ENCODE results near the gene PLCB1. TPM values are rescaled to one million over a fixed set of nuclear protein-coding genes. Genes with fewer than 3 reads are reported as not detected.
"Not testable (repeated sequence)": the region's sequence is repeated elsewhere in the genome, so short reads cannot be mapped to it uniquely, and the experiment has no call there.

PLCB1 gene
- total and polyA plus RNA-seq, 2 experiments from 2014 or later: 8.0 to 17.6 TPM

DNA sequence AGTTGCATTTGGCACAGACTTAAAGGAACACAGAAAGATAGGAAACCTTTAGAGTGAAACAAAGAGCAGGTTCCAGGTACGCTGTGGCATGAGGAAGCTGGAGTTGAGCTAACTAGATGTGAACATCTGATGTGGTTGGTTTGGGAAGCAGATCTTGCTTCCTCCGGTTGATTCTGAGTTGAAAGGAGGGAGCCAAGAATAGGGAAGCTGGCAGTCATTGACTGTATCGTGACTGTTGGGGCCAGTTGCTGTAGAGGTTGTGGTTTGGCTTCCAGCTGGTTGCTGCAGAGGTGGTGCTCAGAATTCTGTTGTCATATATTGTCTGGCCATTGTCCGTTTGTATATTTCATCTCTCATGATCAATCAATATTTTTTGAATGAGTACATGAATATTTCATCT is 325.9 kb downstream of the PLCB1 start:
- no peak for DNase-seq (ENCODE audit: low read depth in 1 of 2, low spot score in 1 of 2)
- no peak overlapping the region for H3K27ac ChIP-seq
- H3K4me1 ChIP-seq (ENCODE audit: low read depth): no peaks in the 10 kb centered on the region
- no peaks in the 10 kb centered on the region for H3K27me3 ChIP-seq
- TF ChIP-seq, protein P1, sequence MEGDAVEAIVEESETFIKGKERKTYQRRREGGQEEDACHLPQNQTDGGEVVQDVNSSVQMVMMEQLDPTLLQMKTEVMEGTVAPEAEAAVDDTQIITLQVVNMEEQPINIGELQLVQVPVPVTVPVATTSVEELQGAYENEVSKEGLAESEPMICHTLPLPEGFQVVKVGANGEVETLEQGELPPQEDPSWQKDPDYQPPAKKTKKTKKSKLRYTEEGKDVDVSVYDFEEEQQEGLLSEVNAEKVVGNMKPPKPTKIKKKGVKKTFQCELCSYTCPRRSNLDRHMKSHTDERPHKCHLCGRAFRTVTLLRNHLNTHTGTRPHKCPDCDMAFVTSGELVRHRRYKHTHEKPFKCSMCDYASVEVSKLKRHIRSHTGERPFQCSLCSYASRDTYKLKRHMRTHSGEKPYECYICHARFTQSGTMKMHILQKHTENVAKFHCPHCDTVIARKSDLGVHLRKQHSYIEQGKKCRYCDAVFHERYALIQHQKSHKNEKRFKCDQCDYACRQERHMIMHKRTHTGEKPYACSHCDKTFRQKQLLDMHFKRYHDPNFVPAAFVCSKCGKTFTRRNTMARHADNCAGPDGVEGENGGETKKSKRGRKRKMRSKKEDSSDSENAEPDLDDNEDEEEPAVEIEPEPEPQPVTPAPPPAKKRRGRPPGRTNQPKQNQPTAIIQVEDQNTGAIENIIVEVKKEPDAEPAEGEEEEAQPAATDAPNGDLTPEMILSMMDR (IDR thresholded peaks at IDR 0.05; ENCODE audit: low read depth, low read length): no peak
- no peak overlapping the region for H3K4me3 ChIP-seq
- no peaks in the 10 kb centered on the region for H3K9me3 ChIP-seq (ENCODE audit: low read depth)
- H3K36me3 ChIP-seq: no peaks in the 10 kb centered on the region

DNA sequence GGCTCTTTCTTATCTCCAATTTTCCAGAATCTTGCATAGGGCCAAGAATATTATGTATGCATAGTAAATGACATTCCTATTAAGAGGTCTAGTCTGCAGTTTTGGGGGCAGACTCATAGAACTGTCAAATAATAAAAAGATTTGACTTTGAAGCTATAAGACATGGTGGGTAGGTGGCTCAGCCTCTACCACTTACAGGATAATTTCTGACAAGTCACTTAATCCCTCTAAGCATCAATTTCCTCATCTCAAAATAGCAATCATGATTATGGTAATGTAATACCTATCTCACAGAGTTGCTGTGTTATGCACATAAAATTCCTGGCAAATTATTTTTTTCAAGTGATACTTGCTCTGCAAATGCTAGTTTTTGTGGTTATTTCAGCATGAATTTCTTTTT is 329.1 kb downstream of the PLCB1 start:
- H3K27ac ChIP-seq: no peak overlapping the region
- H3K4me1 ChIP-seq (ENCODE audit: low read depth): no peaks in the 10 kb centered on the region
- DNase-seq (ENCODE audit: low read depth in 1 of 2, low spot score in 1 of 2): no peak
- no peak overlapping the region for H3K4me3 ChIP-seq
- H3K27me3 ChIP-seq: no peaks in the 10 kb centered on the region
- H3K36me3 ChIP-seq: no peaks in the 10 kb centered on the region
- H3K9me3 ChIP-seq (ENCODE audit: low read depth): no peaks in the 10 kb centered on the region
- TF ChIP-seq, protein P1 (IDR thresholded peaks at IDR 0.05; ENCODE audit: low read depth, low read length): no peak

DNA sequence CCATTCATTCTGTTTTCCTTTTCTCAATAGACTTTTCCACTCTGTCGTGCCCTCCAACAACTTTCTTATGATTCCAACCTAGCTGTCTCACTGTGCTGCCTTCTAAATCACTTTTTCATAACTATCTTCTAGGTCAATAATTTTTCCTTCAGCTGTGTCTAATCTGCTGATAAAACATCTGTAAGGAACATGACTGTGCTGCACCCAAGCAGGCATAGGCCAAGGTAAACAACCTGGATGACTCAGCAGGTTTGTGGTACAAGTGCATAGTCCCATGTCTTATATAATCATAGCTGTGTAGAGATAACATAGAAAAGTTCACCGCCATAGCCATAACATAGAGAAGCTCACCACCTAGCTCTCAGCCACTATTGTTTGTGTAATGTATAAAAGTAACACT is 332.3 kb downstream of the PLCB1 start:
- Histone ChIP-seq H3K27me3 (no peaks in the 10 kb centered on the region), H3K4me3 (no peak overlapping the region), H3K4me1 (ENCODE audit: low read depth) (no peaks in the 10 kb centered on the region), H3K9me3 (ENCODE audit: low read depth) (no peaks in the 10 kb centered on the region), H3K27ac (no peak overlapping the region), H3K36me3 (no peaks in the 10 kb centered on the region)
- TF ChIP-seq, protein P1 (IDR thresholded peaks at IDR 0.05; ENCODE audit: low read depth, low read length): no peak
- DNase-seq (ENCODE audit: low read depth in 1 of 2, low spot score in 1 of 2): no peak

- H3K36me3 ChIP-seq; H3K4me1 ChIP-seq (ENCODE audit: low read depth); H3K27me3 ChIP-seq; H3K27ac ChIP-seq; H3K4me3 ChIP-seq; H3K9me3 ChIP-seq (ENCODE audit: low read depth): not testable (repeated sequence)
- DNase-seq (ENCODE audit: low read depth in 1 of 2, low spot score in 1 of 2): peak in 1 of 2 donors; percentile 70
These were observed 334.7 kb downstream of the PLCB1 start for GRCh38 chr20:8466781-8467180.

DNA sequence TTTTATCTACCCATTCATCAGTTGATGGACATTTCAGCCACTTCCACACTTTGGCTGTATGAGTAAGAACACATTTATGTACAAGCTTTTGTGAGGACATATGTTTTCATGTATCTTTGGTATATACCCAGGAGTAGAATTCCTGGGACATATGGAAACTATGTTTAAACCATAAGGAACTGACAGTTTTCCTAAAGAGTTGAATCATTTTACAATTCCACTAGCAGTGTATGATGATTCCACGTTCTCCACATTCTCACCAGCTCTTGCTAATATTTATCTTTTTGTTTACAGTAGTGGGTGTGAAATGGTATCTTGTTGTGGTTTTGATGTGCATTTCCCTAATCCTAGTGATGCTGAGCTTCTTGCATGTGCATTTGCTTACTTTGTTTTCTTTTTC is 338.1 kb downstream of the PLCB1 start:
- Histone ChIP-seq H3K27ac (no peak overlapping the region), H3K36me3 (no peaks in the 10 kb centered on the region), H3K27me3 (no peaks in the 10 kb centered on the region), H3K9me3 (ENCODE audit: low read depth) (no peaks in the 10 kb centered on the region), H3K4me1 (ENCODE audit: low read depth) (no peaks in the 10 kb centered on the region), H3K4me3 (no peak overlapping the region)
- DNase-seq (ENCODE audit: low read depth in 1 of 2, low spot score in 1 of 2): no peak
- TF ChIP-seq, protein P1 (IDR thresholded peaks at IDR 0.05; ENCODE audit: low read depth, low read length): no peak

- Histone ChIP-seq H3K27ac (no peak overlapping the region), H3K27me3 (no peaks in the 10 kb centered on the region), H3K4me3 (no peak overlapping the region), H3K4me1 (ENCODE audit: low read depth) (no peaks in the 10 kb centered on the region), H3K36me3 (no peaks in the 10 kb centered on the region), H3K9me3 (ENCODE audit: low read depth) (no peaks in the 10 kb centered on the region)
- TF ChIP-seq, protein P1 (IDR thresholded peaks at IDR 0.05; ENCODE audit: low read depth, low read length): no peak
- DNase-seq (ENCODE audit: low read depth in 1 of 2, low spot score in 1 of 2): no peak
These were observed 339.4 kb downstream of the PLCB1 start for GRCh38 chr20:8471465-8471864.
